GM18507 (cell line): Measurements from ENCODE around the gene GHR.
"Not testable (repeated sequence)": the region's sequence is repeated elsewhere in the genome, so short reads cannot be mapped to it uniquely, and the experiment has no call there.

ENCODE experiments used
- DNase-seq: peaks from one replicate; pipeline ENCODE4 v3.0.0; 2011; ENCODE audit warnings: low read depth; ENCODE audit not compliant: insufficient read length; ENCODE audit errors: extremely low spot score
- FAIRE-seq: peaks from 2 replicates; lab custom pipeline; 2011; peaks lifted over from hg19 to GRCh38; lab: Jason Lieb, UNC

GHR gene

DNA sequence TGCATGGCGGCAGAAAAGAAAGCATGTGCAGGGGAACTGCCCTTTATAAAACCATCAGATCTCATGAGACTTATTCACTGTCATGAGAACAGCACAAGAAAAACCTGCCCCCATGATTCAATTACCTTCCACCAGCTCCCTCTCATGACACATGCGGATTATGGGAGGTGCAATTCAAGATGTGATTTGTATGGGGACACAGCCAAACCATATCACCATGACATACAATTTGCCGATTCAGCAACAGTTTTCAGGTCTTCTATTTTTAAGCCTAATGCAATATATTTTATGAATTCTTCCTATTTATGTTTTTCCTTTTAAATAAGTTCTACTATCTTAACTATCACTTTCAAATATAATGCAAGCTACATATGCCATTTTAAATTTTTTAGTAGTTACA is 242.6 kb downstream of the GHR start:
- no peak for FAIRE-seq

DNA sequence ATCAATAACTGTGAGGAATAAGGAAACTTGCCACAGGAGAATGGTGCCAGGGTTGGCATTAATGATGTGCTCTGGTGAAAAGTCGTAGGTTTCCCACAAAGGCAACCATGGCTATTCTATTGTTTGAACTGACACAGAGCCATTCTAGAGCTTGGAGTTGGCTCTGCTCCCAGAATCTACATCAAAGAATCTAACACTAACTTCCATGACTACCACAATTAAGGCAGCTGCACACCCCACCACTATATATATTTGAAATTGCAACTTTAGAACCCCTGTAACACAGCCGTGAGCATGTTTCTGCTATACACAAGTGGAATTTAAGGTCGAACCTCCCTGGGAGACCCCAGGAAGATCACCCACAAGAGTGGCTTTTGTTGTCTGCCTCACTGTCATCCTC is 243.6 kb downstream of the GHR start:
- FAIRE-seq (no peak), DNase-seq (no peak)

More for the DNA sequence above, 242.6 kb downstream of the GHR start:
- no peak for DNase-seq

GRCh38 chr5:42668254-42668653 is 245.0 kb downstream of the GHR start:
- FAIRE-seq (no peak), DNase-seq (no peak)

DNA sequence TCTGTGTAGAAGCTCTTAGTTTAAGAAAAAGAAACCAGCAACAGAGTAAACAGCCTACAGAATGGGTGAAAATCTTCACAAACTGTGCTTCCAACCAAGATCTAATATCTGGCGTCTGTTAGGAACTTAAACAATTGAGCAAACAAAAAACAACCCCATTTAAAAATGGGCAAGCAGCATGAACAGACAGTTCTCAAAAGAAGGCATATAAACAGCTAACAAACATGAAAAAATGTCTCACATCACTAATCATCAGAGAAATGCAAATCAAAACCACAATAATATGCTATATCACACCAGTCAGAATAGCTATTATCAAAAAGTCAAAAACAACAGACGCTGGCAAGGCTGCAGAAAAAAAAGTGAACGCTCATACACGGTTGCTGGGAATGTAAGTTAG is 249.7 kb downstream of the GHR start:
- FAIRE-seq (no peak), DNase-seq (no peak)

DNA sequence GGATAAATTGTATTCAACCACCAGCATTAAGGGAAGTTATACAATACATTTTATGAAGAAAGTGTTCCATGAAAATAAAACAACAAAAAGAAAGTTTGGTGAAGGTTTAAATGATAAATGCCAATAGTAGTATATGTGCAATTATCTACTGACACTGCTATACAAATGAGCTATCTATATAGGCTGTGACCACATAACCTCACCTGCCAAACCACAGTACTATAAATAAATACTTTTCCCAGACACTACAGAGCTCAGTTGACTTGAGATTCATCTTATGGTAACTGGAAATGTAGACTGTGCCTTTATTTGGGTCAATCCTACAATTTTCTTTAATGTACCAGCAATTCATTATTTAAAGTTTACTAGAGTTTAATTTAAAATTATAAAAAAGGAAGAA is 252.4 kb downstream of the GHR start:
- FAIRE-seq: no peak
- DNase-seq: no peak

DNA sequence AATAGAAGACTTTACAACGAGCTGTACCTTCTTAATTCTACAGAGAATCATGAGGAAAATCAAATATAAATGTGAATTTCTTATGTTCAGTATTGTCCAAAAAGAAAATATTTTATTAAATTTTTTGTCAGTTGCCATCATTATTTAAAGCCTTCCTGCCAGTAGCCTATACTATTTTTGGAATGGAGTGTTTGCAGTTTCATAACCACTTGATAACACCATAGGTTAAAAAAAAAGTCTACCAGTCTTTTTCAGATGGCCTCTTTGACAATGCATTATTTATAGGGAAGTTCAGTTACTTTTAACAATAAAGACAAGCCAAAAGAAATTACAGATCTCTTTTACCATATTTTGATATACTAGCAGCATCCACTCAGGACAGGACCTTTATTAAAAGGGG is 253.1 kb downstream of the GHR start:
- DNase-seq (no peak), FAIRE-seq (no peak)

- no peak for FAIRE-seq
- DNase-seq: no peak
Measured at GRCh38 chr5:42677156-42677842, 254.1 kb downstream of the GHR start.

GRCh38 chr5:42680046-42680445 is 256.8 kb downstream of the GHR start:
- DNase-seq: no peak
- no peak for FAIRE-seq

DNA sequence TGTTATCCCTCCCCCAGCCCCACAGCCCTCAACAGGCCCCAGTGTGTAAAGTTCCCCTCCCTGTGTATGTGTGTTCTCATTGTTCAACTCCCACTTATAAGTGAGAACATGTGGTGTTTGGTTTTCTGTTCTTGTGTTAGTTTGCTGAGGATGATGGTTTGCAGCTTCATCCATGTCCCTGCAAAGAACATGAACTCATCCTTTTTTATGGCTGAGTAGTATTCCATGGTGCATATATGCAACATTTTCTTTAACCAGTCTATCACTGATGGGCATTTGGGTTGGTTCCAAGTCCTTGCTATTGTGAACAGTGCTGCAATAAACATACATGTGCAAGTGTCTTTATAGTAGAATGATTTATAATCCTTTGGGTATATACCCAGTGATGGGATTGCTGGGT is 261.8 kb downstream of the GHR start:
- FAIRE-seq, DNase-seq: not testable (repeated sequence)

- no peak for DNase-seq
- no peak for FAIRE-seq
Measured at GRCh38 chr5:42689391-42689790, 266.2 kb downstream of the GHR start.

DNA sequence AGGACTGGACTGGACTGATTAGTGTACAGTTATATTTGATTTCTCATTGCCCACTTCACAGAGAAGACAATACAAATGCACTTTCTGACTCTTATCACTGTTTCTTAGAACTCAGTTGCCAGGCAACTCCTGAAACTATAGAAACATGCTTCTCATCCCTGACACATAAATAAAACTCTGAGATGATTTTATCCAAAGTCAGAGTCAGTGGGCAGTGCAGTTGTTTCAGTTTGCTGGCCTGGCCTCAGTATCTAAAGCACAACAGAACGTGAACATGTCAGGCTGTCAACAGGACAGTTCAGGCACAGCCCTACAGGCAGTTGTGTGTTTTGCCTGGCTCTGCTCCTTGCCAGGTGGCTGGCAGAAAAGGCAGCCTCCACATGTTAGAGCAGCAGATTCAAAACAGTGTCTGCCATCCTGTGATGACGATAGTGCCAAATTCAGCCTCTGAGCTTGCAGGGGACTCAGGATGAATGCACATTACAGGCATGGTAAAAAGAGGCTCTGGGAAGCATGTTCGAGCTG is 268.2 kb downstream of the GHR start:
- no peak for FAIRE-seq
- DNase-seq: no peak

GRCh38 chr5:42701351-42702059 is 278.3 kb downstream of the GHR start:
- no peak for DNase-seq
- no peak for FAIRE-seq

GRCh38 chr5:42703238-42703637 is 280.0 kb downstream of the GHR start:
- DNase-seq: no peak
- no peak for FAIRE-seq

DNA sequence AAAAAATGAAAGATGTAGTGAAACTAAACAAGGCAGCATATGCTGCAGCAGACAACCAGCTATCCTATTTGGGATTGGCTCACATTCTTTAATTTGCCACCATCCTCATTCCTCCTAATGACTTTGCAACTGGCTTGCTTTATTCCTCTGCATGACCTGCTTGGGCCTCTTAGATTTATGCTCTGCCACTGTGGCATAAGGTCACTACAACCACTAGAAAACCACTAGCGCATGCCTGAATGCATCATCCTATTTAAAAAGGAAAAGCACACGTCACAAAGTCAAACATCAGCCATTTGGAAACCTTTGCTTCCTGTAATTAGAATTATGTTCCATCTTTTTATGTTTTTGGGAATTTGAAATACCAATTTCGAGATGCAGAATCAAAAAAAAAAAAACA is 292.5 kb downstream of the GHR start:
- DNase-seq (no peak), FAIRE-seq (no peak)

DNA sequence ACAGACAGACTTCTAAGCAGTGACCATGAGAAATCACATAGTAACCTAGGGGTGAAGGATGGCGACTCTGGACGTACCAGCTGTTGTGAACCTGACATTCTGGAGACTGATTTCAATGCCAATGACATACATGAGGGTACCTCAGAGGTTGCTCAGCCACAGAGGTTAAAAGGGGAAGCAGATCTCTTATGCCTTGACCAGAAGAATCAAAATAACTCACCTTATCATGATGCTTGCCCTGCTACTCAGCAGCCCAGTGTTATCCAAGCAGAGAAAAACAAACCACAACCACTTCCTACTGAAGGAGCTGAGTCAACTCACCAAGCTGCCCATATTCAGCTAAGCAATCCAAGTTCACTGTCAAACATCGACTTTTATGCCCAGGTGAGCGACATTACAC is 295.4 kb downstream of the GHR start:
- peak; percentile 0 for DNase-seq
- peak; percentile 12 for FAIRE-seq

GRCh38 chr5:42719034-42719433 is 295.8 kb downstream of the GHR start:
- no peak for FAIRE-seq

DNA sequence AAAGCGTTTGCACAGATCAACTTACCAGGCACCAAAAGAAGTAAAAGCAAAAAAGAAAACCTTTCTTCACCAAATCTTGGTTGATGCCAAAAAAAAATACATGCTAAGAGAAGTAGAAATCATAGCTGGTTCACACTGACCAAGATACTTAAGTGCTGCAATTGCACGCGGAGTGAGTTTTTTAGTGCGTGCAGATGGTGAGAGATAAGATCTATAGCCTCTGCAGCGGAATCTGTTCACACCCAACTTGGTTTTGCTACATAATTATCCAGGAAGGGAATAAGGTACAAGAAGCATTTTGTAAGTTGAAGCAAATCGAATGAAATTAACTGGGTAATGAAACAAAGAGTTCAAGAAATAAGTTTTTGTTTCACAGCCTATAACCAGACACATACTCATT is 297.0 kb downstream of the GHR start:
- FAIRE-seq (no peak), DNase-seq (no peak)

More at GRCh38 chr5:42719034-42719433, 295.8 kb downstream of the GHR start:
- no peak for DNase-seq

DNA sequence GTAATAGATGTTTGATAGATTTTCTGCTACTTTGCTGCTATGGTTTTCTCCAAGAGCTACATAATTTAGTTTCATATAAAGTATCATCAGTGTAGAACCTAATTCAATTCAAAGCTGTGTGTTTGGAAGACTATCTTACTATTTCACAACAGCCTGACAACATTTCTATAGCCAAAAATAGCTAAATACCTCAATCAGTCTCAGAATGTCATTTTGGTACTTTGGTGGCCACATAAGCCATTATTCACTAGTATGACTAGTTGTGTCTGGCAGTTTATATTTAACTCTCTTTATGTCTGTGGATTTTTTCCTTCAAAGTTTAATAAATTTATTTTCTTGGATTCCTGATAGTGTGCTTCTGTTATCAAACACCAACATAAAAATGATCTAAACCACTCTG is 298.2 kb downstream of the GHR start:
- DNase-seq: no peak
- no peak for FAIRE-seq

DNA sequence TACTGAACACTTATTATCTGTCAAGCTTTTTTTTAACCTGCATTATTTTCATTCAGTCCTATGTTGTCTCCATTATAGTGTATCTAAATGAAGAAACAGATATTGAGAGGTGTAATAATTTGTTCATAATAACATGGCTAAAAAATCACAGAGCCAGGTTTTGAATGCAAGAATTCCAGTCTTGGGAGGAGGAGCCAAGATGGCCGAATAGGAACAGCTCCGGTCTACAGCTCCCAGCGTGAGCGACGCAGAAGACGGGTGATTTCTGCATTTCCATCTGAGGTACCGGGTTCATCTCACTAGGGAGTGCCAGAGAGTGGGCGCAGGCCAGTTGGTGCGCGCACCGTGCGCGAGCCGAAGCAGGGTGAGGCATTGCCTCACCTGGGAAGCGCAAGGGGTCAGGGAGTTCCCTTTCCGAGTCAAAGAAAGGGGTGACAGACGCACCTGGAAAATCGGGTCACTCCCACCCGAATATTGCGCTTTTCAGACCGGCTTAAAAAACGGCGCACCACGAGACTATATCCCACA is 311.4 kb downstream of the GHR start:
- DNase-seq: not testable (repeated sequence)

GRCh38 chr5:42740920-42741319 is 317.7 kb downstream of the GHR start:
- no peak for FAIRE-seq
- no peak for DNase-seq

More for the DNA sequence above, 311.4 kb downstream of the GHR start:
- FAIRE-seq: not testable (repeated sequence)

- DNase-seq (no peak), FAIRE-seq (no peak)
Measured at GRCh38 chr5:42745426-42745825, 322.2 kb downstream of the GHR start.
